Measurements from ENCODE around the gene C2CD2.

Gene C2CD2

GRCh38 chr21:41888749-41889376 lies 65.0 kb downstream of the C2CD2 start:
- no peak for DNase-seq (ENCODE audit: low read depth, low spot score)

DNA sequence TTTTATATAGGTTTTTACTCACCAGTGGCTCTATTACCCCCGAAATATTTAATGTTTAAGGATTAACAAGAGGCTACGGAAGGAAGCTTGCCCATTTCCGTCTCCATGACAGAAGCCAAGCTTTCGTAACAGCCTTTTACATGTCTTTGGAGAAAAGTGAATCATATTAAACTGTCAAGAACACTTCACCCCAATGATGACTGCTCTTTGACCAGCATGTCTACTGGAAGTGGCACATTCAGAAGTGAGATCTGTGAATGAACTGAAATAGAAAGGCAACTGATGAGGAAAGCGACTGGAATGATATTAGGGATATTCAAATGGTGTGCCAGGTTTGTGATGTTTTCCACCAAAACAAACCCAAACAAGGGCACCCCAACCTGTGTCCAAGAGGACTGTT lies 66.2 kb downstream of the C2CD2 start:
- DNase-seq (ENCODE audit: low read depth, low spot score) = no peak

GRCh38 chr21:41886328-41886727 lies 67.5 kb downstream of the C2CD2 start:
- DNase-seq (ENCODE audit: low read depth, low spot score) = no peak

GRCh38 chr21:41885341-41886024 lies 68.3 kb downstream of the C2CD2 start:
- peak; percentile 59 for DNase-seq (ENCODE audit: low read depth, low spot score)

GRCh38 chr21:41884501-41885030 lies 69.3 kb downstream of the C2CD2 start:
- DNase-seq (ENCODE audit: low read depth, low spot score) = no peak

GRCh38 chr21:41883582-41883981 lies 70.2 kb downstream of the C2CD2 start:
- DNase-seq (ENCODE audit: low read depth, low spot score) = no peak

- DNase-seq (ENCODE audit: low read depth, low spot score) = no peak
These were observed 72.8 kb downstream of the C2CD2 start for GRCh38 chr21:41881051-41881450.

GRCh38 chr21:41880153-41880552 lies 73.7 kb downstream of the C2CD2 start:
- DNase-seq (ENCODE audit: low read depth, low spot score) = no peak

- DNase-seq (ENCODE audit: low read depth, low spot score) = peak; percentile 58
These were observed 74.4 kb downstream of the C2CD2 start, which contains the start of gene PRDM15 for GRCh38 chr21:41879190-41879998. TSS of gene PRDM15 (minus strand) at chr21:41879344. CDS start at chr21:41860363, 18,981 bp downstream.

DNA sequence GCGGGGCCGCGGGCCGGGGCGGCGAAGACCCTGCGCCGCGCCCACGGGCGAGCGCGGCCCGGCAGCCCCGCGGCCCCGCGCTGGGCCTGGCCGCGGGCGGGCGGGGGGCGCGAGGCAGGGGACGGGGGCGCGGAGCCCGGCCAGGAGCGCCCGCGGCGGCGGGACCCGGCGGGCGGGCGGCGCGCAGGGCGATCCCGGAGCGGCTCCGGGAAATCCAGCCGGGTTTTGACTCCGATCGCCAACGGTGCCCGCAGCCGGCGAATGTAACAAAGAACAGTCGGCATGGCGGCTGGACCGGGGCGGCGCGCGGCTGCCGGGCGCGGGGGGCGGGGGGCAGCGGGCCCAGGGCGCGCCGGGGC lies 75.0 kb downstream of the C2CD2 start:
- DNase-seq (ENCODE audit: low read depth, low spot score) = peak; percentile 33

GRCh38 chr21:41877901-41878830 lies 75.7 kb downstream of the C2CD2 start:
- no peak for DNase-seq (ENCODE audit: low read depth, low spot score)

DNA sequence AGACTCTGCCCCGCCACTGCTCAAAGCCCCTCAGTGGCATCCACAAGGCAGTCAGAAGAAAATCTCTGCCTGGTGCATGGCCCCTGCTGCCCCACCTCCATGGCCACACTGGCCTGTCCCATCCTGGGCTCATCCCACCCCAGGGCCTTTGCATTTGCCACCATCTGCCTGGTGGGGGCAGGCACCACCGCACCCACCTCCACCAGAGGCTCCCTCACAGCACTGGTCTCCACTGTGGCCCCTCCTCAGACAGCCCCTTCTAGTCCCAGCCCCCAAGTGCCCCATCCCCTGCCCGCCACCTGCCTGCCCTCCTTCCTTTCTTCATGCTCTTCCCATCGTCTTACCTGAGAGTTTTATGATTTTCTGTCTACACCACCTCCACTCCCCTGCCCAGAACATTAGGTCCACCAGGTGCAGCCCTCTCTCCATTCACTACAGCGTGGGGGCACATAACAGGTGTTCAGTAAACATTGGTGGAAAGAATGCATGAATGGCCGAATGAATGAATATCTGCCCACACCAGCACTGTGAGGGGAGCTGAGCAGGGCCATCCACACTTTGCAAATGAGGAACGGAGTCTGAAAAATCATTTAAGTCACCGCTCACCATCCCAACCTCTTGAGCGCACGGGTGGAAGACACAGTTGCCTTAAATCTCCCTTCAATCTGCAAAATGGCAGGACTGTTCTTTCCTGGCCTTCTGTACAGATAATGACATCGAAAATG lies 76.7 kb downstream of the C2CD2 start:
- no peak for DNase-seq (ENCODE audit: low read depth, low spot score)

- no peak for DNase-seq (ENCODE audit: low read depth, low spot score)
These were observed 77.4 kb downstream of the C2CD2 start for GRCh38 chr21:41876396-41876795.

GRCh38 chr21:41875086-41875485 lies 78.7 kb downstream of the C2CD2 start:
- DNase-seq (ENCODE audit: low read depth, low spot score) = no peak

DNA sequence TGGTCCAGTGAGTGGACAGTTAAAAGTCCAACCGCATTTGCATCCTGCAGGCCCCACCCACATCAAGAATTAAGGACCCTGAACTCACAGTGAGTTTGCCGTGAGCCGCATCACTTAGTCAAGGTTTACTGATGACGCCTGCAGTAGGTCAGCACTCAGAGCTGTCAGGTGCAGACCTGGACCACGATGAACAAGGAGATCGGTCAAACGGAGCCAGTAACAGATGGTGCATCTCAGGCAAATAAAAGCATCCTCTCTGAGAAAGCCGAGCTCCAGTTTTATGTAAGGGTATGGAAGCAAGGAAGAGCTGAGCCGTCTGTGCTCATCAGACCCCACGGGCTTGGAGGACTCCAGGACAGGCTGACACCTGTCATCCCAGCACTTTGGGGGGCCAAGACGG lies 79.2 kb downstream of the C2CD2 start:
- no peak for DNase-seq (ENCODE audit: low read depth, low spot score)

DNA sequence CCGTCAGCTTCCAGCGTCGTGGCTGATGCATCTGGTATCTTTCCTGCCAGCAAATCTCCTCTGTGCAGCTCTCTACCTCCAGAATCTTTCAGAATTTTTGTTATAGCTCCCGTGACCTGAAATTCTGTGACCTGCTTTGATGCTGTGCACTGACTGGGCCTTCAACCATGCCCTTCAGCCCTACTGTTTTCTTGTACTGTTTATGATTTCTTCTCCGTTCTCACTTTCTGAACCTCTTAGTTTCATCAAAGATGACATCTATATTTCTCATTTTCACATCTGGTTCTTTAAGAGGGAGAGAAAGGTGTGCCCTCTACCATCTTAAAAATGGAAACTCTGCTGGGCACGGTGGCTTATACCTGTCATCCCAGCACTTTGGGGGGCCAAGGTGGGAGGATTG lies 80.4 kb downstream of the C2CD2 start:
- DNase-seq (ENCODE audit: low read depth, low spot score) = no peak

DNA sequence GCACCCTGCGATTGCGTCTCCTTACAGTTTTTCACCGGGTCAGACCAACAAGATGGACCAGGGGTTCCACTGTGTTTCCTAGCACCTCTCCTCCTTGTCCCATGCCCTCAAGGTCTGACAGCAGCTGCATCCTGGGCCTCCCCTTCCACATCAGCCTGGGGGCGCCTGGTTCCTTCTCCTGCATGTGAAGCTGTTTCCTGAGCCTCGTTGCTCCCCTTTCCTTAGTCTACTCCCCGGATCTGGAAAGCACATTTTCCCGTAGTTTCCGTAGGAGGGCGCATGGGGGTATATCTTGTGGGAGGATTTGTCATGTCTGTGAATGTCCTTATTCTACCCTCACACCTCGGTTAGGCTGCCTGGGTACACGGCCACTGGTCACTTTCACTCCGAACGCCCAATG lies 80.8 kb downstream of the C2CD2 start:
- no peak for DNase-seq (ENCODE audit: low read depth, low spot score)

DNA sequence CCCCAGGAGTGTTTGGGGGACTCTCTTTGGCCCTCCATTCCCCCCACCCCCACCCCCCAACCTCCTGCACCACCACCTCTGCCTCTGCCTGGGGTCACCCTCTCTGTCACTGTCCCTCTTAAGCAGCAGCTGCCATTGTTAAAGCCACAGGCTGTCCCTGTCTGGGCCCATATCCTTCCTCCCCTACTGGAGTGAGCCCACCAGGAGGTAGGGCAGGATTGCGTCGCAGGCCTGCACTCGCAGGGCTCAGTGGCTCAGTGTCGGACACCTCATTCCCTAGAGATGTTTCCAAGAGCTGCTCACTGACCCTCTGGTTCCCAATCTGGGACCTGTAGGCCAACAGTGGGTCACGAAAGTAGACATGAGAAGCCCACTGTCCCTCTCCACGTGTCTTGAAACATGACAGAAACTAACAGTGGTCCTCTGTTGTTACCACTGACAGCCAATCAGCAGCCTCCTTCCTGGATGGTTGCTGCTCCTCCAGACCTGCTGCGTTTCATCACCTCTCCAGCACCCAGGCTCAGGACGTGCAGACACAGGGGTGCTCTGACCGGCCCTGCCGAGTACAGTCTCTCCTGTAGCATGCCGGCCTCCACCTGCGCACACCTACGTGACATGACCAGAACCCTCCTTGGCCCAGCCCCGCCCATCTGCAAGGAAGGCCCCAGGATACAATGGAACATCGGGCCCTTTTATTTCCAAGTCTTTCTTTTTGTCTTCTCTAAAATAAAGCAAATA lies 82.4 kb downstream of the C2CD2 start:
- DNase-seq (ENCODE audit: low read depth, low spot score) = no peak

DNA sequence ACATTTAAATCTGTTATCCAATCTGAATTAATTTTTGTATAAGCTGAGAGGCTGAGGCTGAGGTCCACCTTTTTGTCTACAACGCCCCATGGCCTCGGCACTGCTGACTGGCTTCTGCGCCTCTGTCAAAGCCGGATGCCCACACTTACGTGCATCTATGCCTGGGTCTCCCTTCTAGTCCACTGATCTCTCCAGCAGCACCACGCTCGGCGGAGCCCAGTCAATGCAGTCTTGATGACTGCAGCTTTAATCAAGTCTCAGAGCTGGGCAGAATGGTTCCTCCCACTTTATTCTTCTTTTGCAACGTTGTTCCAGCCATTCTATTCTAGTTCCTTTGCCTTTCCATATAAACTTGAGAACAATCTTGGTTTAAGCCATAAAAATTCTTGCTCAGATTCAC lies 84.0 kb downstream of the C2CD2 start:
- DNase-seq (ENCODE audit: low read depth, low spot score) = no peak
